Tibial nerve (tissue), 3 donors: Measurements from ENCODE around the gene FRMD4B.

Experiments used
- CTCF ChIP-seq, 5 experiments: fragments of 200-600 bp in 3 of 5; fragments of 450-650 bp in 2 of 5; sonication (generic) in 3 of 5; IDR thresholded peaks; one replicate each; pipeline ENCODE4 v1.5.1; 2016 to 2019; ENCODE audit warnings: antibody characterized with exemption in 5 of 5, mild to moderate bottlenecking in 3 of 5, moderate library complexity in 2 of 5
- POLR2A ChIP-seq, 2 donors: fragments of 450-650 bp; IDR thresholded peaks; one replicate each; pipeline ENCODE4 v1.6.1; 2017; ENCODE audit warnings: antibody characterized with exemption in 2 of 2, mild to moderate bottlenecking in 2 of 2, moderate library complexity in 2 of 2

GRCh38 chr3:69283496-69283895 lies 102.4 kb downstream of the FRMD4B start:
- no peak for TF ChIP-seq CTCF (IDR thresholded peaks at IDR 0.05)
- TF ChIP-seq POLR2A (IDR thresholded peaks at IDR 0.05): no peak
